Posterior cingulate gyrus (tissue), 11 donors: Measurements from ENCODE around the gene AGAP3.

ENCODE experiments used
- DNase-seq, 10 donors: peaks; one replicate each; pipeline versions ENCODE4 v3.0.0 to v3.0.0-alpha.2; 2020 to 2021; ENCODE audit warnings: mixed read lengths in 3 of 10
- intact Hi-C: fragments of 100-400 bp; cut with DNase I; formaldehyde crosslinking; loops from one replicate; pipeline ENCODE4 v1.15.1; 2023

The AGAP3 gene

DNA sequence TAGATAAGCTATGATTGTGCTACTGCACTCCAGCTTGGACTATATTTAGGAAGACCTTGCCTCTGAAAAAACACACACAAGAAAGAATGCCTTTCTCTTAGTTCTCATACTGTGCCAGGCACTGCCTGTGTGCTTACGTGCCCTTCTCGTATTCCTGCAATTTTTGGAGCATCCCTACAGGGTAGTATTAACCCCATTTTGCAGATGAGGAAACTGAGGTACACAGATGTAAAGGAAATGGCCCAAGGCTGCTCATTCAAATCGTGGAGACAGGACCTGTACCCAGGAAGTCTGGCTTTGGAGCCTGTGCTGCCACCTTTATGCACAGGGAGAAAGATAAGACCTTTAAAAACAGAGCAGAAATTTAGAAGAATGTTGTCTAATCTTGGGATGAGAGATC is 16.7 kb downstream of the AGAP3 start:
- no peak for DNase-seq
- intact Hi-C loops, result no loop called here

DNA sequence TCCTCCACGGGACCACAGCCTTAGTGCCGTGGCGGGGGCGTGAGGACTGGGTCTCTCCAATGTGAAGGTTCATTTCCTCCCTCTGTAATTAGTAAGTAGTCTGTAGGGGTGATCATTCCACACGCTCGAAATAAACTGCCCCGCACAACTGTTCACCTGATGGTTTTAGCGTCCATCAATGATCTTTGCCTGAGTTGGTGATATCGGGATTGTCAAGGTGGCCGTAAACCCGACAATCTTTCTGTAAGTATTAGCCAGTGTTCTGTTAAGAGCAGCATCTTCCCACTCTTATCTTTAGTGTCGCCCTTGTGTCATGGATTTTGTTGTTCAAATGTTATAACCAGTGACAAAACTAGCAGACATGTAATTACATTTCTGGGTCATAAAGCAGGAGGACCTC is 17.7 kb downstream of the AGAP3 start:
- intact Hi-C loops, result no loop called here

DNA sequence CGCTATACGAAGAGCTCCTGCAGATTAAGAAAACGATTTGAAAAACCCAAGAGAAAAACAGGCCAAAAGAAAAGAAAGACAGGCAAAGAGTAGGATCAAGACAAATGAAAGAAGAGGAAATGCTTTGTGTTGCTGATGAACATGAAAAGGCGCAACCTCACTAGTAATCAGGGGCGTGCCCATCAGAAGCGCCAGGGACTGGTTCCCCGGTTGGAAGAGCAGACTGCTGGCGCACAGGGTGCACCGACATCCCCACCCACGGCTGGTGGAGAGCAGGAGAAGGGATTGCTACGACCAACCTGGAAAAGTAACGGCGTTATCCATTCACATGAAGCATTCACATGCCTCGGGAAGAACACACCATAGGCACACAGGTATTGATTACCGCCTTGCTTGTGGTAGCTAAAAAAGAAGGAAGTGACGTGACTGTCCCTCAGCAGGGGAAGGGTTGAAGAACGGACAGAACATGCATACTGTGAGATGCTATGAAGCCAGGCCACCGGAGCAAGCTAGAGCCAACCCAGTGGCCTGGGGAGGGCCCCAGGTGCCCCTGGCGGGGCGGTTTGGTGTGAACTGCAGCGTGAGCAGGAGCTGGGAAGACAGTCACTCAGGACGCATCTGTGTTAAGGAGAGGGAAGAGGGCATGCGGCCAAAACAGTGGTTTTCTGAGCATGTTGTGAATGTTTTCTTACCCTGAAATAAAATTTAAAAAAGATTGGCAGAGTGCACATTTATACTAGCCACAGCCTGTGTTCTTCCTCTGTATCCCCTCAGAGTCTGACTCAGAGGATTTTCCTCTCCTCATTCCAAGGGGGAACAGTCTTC is 18.3 kb downstream of the AGAP3 start:
- intact Hi-C loops, result no loop called here
- DNase-seq, result peak in 1 of 10 donors; percentile 88

More for the DNA sequence above, 17.7 kb downstream of the AGAP3 start:
- no peak for DNase-seq

DNA sequence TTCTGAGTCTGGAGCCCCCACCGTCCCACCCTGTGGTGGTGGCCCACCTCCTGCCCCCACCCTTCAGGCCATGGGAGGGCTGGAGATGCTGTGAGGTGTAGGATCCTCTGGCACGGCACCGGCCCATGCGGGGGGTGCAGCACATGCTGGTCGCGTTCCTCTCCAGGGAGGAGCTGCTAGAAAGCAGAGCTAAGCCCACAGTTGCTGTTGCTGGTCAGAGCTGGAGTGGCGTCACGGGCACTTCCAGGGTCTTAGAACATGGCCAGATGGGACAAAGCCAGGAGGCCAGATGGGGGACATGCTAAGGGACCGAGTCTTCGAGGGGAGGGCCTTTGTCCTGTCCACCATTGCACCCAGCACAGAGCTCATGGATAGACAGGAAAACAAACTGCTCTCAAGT is 21.6 kb downstream of the AGAP3 start:
- intact Hi-C loops, result no loop called here
- no peak for DNase-seq

DNA sequence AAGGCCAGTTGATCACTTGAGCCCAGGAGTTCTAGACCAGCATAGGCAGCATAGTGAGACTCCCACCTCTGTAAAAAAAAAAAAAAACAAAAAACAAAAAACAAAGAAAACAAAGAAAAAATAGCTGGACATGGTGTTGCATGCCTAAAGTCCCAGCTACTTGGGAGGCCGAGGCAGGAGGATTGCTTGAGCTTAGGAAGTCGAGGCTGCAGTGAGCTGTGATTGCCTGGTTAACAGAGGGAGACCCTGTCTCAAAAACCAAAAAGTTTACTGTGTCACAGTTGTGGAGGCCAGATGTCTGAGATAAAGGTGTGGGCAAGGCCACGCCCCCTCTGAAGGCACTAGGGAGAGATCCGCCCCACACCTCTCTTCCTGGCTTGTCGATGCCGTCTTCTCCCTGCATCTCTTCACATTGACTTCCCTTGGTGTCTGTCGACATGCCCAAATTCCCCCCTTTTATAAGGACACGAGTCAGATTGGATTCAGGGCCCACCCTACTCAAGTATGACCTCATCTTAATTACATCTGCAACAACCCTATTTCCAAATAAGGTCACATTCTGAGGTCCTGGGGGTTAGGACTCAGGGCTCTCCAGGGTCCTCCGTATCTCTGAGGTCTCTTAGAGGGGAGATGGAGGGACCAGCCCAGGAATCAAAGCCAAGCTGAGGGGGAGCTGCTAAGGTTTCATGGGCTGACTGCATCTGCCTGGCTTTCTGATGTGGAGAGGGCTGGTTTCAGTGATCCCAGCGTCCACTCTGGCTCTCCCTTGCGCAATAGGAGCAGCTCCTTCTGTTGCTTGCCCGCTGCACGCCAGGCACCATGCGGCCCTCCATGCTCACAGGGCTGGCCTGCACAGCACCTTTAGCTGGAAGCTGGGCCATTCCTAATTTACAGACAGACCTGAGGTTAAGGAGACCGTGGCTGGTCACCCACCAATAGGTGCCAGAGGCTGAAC is 23.1 kb downstream of the AGAP3 start:
- intact Hi-C loops, result loop anchor here (5.0 kb wide), 1 partner anchor 32 kb away; no protein-coding TSS in a partner anchor
- DNase-seq, result no peak

DNA sequence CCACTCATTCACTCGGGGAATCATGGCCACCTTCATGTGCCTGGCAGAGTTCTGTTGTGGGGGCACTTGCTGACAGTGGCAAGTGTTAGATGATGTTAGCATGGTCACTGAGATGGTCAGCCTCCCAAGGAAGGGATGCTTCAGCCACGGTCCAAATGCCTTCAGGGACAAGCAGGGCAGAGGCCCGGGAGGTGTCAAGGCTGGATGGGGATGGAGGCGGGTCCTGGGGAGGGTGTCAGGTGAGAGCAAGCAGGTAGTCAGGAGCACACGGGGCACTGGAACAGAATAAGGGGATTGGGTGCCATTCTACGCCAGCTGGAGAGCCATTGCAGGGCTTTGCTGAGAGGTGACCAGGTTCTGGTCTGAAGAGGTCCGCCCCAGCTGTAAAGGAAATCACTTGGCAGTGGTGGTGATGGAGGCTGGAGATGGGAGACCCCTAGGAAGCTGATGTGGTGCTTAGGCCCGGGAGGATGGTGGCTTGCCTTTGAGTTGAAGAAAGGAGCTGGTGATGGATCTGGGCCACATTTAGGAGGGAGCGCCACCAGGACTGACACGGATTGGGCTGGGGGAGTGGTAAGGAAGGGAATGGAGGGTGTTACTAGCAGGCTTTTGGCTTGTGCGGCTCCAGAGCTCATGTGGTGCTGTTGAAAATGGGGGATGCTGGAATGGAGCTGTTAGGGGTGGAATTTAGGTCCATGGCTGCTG is 24.1 kb downstream of the AGAP3 start:
- DNase-seq, result no peak
- intact Hi-C loops, result loop anchor here (5.0 kb wide), 1 partner anchor 33 kb away; no protein-coding TSS in a partner anchor

DNA sequence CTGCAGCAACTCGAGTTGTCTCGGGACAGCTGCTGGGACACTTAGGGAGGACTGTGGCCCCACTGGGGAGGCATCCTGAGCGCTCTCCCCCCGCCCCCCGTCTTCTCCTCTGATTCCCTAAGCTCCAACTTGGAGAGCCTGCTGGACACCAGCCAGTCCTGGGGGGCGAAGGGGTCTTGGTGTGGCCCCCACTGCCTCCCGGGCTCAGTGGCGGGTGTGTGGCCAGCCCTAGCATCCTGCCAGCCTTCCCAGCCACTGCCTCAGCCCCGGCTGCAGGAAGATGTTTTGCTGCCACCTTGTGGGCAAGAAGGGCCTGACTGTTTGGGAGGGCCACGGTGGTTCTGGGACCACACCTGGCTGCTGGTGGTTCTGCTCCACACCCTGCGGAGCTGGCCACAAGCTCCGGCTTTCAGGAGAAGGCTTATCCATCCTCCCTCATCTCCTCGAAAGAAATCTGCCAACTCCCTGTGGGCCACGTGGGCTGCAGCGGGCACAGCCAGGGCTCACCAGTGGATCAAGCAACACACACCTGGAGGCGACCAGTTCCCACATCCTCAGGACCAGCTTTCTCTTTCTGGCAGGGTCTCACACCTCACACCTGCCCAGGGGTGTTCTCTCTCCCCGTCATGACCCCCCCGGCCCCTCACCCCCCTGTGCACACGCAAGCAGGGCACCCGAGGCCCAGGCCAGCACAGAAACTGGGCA is 24.8 kb downstream of the AGAP3 start:
- intact Hi-C loops, result loop anchor here (1.0 to 5.0 kb wide), 2 partner anchors 34 to 98 kb away; no protein-coding TSS in a partner anchor
- DNase-seq, result peak; percentile 60 to 97 (median 84)

DNA sequence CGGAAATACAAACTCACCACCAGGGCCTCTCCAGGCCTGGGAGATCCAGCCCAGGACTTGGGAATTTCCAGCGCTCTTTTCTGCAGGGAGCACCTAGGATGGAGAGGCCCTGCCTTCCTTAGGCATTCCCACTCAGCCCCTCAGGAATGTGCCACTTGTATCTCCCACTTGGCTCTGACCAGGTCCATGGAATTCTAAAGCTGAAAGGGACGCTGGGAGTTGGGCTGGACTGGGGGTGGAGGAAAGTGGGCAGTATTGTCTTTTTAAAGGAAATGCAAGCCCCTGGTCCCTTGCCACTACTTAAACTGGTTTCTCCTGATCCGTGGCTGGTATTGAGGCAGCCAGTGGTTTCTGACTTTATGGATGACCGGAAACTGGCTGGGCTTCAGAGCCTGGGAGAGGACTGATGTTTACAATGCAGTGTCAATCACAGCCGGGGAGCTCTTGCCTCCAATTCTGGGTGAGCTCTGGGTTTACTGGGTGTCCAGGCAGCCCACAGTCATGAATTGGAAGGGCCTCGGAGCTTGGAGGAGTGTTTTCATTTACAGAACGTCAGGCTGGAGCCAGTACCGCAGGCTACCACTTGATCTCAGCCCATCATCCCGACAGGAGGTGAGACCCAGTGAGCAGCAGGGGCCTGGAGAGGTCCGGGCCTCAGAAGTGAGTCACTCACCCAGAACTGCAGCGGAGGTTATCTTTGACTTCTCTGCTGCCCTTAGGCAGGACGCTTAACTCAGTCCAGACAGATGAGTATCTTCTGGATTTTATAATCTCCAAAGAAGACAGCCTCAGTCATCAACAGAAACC is 27.3 kb downstream of the AGAP3 start:
- DNase-seq, result peak in 1 of 10 donors; percentile 49
- intact Hi-C loops, result loop anchor here (5.0 kb wide), 1 partner anchor 36 kb away; no protein-coding TSS in a partner anchor

DNA sequence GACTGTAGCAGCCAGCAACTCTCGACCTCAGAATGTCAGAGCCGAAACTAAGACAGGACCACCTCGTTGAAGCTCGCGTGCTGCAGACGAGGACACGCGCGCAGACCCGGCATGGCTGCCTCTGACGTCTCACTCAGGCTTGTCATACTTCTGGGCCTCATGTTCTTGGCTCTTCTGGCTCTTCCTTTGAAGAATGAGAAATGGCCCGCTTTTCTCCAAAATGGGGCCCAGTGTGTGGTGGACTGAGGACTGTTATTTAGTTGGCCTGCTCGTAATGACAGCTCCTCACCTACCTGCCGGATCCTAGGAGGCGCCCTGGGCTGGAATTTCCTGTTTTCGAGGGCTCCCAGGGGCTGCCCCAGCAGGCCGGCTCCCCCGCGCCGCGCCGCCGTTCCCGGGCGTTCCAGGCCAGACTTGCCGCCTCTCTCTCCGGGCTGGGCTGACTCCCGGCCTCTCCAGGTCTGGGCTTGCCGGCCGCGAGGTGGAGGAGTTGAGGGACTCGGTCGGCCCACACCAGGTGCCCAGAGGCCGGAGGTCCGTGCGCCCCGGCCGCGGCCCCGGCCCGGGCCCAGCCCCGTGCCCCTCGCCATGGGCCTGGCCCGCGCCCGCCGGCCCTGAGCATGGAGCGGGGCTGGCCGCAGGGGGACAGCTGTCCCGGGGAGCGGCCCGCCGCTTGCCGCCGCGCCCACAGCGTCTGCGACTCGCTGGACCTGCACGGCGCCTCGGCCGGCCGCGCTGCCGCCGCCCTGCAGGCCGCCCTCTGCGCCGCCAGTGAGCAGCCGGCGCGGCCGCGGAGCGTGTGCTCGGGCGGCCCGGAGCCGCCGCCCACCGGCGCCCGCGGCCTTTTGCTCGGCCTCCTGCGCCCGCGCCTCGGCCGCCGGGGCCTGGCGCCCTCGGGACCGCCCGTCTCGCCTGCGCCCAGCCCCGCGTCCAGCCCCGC is 28.1 kb downstream of the AGAP3 start:
- peak in 1 of 10 donors; percentile 78 for DNase-seq

DNA sequence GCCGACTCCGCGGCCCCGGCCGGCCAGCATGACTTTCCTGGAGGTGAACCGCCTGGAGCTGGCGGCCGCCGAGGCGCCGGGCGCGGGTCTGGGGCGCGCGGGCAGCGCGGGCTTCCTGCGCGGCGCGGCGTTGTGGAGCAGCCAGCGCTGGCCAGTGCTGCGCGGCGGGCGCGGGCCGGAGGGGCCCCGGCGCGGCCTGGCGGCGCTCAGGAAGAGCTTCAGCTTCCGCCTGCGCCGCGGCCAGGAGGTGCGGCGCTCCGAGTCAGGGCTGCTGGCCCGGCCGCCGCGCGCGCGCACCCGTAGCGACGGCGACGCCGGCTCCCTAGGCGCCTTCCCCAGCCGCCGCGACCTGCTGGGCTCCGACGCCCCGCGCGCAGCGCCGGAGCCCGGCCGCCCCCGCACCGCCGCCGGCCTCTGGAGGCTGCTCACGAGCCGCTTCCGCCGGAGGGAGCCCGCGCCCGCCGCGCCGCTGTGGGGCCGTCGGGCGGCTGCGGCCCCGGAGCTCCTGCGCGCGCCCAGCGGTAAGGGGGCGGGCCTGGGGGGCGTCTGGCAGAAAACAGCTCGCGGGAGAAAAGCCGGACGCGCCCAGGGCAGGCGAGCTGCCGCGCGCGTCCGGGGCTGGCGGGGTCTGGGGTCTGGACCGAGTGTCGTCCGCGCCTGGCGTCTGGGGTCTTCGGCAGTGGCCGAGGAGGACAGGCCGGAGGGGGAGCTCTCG is 29.0 kb downstream of the AGAP3 start:
- intact Hi-C loops, result no loop called here
- DNase-seq, result peak in 1 of 10 donors; percentile 81

More for the DNA sequence above, 28.1 kb downstream of the AGAP3 start:
- intact Hi-C loops, result loop anchor here (5.0 kb wide), 1 partner anchor 37 kb away; no protein-coding TSS in a partner anchor

DNA sequence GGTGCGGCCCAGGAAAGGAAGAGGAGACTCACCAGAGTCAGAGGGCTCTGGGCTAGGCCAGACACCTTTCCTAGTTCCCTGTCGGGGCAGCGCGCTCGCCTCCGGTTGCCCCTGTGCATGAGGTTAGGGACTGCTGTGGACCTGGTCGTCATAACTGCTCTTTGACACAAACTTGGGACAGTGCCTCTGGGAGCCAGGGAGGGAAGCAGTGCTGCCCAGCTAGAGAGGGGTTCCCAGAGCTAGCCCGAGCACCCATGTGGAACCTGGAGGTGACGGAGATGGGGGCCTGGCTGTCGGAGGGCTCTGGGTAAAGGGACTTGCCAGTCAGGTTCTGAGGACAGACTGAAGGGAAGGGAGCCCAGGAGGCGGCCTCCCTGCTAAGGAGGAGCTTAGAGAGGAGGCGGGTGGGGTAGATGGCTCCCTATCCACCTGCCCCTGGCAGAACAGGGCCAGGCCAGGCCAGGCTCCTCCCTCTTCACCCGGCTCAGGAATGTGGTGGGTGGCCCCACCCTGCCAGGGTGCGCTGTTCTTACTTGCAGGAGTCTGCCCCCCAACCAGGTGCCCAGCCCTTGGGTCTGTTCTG is 29.7 kb downstream of the AGAP3 start:
- intact Hi-C loops, result no loop called here

DNA sequence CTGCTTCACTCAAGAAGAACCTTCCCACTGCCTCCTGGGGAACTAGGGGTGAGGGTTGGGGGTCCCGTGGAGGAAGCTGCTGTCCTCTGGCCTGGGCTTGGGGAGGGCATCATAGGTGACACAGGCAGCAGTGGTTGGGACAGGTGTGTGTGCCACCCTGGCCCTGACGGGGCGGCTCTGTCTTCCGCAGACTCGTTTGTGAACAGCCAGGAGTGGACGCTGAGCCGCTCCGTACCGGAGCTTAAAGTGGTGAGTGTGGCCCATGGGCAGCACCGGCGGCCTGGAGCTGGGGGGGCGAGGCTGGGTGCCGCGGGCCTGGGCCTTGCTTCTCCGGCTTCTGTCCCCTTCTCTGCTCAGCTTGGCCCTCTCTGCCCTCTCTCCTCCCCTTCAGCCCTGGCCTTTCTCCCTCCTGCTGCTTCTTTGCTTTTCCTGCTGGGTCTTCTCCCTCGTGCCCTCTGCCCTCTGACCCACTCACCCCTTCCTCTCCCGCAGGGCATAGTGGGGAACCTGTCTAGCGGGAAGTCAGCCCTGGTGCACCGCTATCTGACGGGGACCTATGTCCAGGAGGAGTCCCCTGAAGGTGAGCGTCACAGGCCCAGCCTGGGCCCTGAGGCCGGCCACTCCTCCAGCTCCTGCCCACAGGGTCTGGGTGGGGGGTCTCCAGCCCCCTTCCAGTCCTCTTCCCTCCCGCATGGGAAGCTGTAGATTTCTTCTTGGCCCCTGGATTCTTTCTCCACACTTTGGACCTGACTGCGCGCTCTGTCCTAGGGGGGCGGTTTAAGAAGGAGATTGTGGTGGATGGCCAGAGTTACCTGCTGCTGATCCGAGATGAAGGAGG is 30.5 kb downstream of the AGAP3 start:
- intact Hi-C loops, result no loop called here
- no peak for DNase-seq

More for the DNA sequence above, 29.7 kb downstream of the AGAP3 start:
- DNase-seq, result peak in 1 of 10 donors; percentile 75

DNA sequence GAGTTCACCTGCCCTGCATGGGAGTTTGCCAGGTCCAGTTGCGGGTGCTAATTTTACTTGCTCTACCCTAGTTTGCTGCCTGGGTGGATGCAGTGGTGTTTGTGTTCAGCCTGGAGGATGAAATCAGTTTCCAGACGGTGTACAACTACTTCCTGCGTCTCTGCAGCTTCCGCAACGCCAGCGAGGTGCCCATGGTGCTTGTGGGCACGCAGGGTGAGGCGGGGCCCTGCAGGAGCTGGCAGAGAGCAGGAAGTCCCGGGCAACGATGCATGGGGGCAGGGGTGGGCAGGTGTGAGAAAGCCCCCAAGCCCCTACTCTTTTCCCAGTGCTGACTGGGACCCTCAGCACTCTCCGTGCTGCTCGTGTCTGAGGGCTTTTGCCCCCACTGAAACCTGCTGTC is 31.3 kb downstream of the AGAP3 start:
- no peak for DNase-seq
- intact Hi-C loops, result no loop called here

DNA sequence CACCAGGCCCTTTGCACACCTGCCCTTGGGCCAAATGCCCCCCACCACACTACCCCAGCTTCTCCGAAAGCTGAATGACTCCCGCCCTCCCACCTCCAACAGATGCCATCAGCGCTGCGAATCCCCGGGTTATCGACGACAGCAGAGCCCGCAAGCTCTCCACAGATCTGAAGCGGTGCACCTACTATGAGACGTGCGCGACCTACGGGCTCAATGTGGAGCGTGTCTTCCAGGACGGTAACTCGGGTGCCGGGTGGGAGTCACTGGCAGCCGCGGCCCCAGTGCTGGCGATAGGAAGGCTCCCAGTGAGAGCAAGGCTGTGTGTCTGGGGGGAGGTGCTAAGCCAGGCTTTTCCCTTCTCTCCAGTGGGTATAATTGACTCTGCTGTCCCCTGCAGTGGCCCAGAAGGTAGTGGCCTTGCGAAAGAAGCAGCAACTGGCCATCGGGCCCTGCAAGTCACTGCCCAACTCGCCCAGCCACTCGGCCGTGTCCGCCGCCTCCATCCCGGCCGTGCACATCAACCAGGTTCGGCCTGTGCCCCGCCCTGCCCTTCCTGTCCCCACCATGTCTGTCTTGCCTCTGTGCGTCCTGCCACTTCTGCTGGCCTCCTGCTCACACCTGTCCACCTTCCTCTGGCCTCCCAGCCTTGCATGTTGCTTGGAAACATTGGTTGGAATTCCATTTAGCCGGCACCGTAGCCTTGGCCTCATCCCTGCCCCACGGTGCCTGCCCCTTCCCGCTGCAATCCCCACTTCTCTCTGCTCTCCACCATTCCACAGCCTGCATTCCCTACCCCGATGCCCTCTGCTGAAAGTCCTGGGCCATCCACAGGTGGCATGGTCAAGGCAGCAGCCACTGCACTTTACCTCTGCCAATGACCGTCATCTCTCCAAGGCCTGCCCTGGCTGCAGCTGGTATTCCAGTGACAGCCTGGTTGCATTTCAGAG is 32.1 kb downstream of the AGAP3 start:
- peak in 1 of 10 donors; percentile 74 for DNase-seq
- intact Hi-C loops, result no loop called here

DNA sequence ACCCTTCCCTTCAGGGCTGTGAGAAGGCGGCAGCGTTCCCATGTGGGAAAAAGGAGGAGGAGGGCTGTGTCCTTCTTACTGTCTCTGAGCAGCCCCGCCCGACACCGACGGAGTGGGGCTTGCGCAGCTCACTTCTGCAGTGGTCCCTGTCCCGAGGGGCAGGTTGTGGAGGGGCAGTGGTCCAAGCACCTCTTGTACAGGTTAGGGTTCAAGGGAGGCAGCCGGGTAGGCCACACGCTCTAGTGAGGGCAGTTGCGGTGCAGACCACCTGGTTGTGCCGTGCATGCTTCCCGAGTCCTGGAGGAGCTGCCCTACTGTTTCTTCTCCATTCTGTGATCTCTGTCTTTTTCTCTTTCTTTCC is 32.8 kb downstream of the AGAP3 start:
- DNase-seq, result no peak
- intact Hi-C loops, result no loop called here
